K562 (cell line): ENCODE data around the gene PSMC3IP. TPM values are rescaled to one million over a fixed set of nuclear protein-coding genes. Genes with fewer than 3 reads are reported as not detected.

Experiments used
- BCL6 ChIP-seq: fragments of 250-450 bp; sonication (Bioruptor Pico); IDR thresholded peaks from 2 replicates; pipeline ENCODE4 v1.4.0; 2020
- BCOR ChIP-seq: fragments of 450-650 bp; IDR thresholded peaks from 2 replicates; pipeline ENCODE4 v1.6.1; 2016
- E4F1 ChIP-seq: fragments of 250-450 bp; sonication (Bioruptor Pico); IDR thresholded peaks from 2 replicates; pipeline ENCODE4 v1.5.0; 2021; ENCODE audit warnings: mild to moderate bottlenecking, borderline replicate concordance
- FOXK2 ChIP-seq, 2 experiments: fragments of 450-650 bp; IDR thresholded peaks in 1 of 2; conservative IDR thresholded peaks in 1 of 2; 2 replicates each; pipeline ENCODE4 v1.6.1; 2016; ENCODE audit warnings: low read depth in 2 of 2, mild to moderate bottlenecking in 1 of 2
- MYC ChIP-seq, 2 experiments: fragments of 250-450 bp in 1 of 2; sonication (Bioruptor Pico) in 1 of 2; IDR thresholded peaks; 2 replicates each; pipeline versions ENCODE4 v1.5.1 to v1.6.1; 2012 to 2021; ENCODE audit warnings: low read depth in 2 of 2, borderline replicate concordance in 1 of 2, improper control_type of control experiment in 1 of 2, low read length in 1 of 2, mild to moderate bottlenecking in 1 of 2, moderate library complexity in 1 of 2
- NCOA1 ChIP-seq: fragments of 450-650 bp; IDR thresholded peaks from 2 replicates; pipeline ENCODE4 v1.6.1; 2016; ENCODE audit warnings: low read depth
- RCOR1 ChIP-seq, 2 experiments: IDR thresholded peaks; 2 replicates each; pipeline ENCODE4 v1.6.1; 2012; ENCODE audit warnings: low read depth in 2 of 2, low read length in 2 of 2, borderline replicate concordance in 1 of 2, improper control_type of control experiment in 1 of 2
- SAP30 ChIP-seq: fragments of 200-600 bp; sonication (generic); IDR thresholded peaks from 2 replicates; pipeline ENCODE4 v1.6.1; 2012; ENCODE audit warnings: borderline replicate concordance, low read depth, mild to moderate bottlenecking, moderate library complexity, low read length, control low read depth, inconsistent platforms; ENCODE audit not compliant: insufficient read depth, poor library complexity, severe bottlenecking
- SRSF1 ChIP-seq: fragments of 200-400 bp; formaldehyde crosslinking; IDR thresholded peaks from 2 replicates; pipeline ENCODE4 v1.6.1; 2017; ENCODE audit warnings: mild to moderate bottlenecking, low read depth, low read length, moderate library complexity
- TRIM28 ChIP-seq: fragments of 450-650 bp; IDR thresholded peaks from 2 replicates; pipeline ENCODE4 v1.6.1; 2017
- ZBTB26 ChIP-seq: fragments of 450-650 bp; formaldehyde crosslinking; IDR thresholded peaks from 2 replicates; pipeline ENCODE4 v1.4.0; 2022; ENCODE audit warnings: missing genetic modification characterization
- ZNF212 ChIP-seq: fragments of 450-650 bp; formaldehyde crosslinking; IDR thresholded peaks from 2 replicates; pipeline ENCODE4 v1.4.0; 2020; ENCODE audit warnings: mild to moderate bottlenecking
- ZNF41 ChIP-seq: fragments of 250-450 bp; sonication (Bioruptor Pico); conservative IDR thresholded peaks from 2 replicates; pipeline ENCODE4 v1.4.0; 2020; ENCODE audit warnings: mild to moderate bottlenecking
- ZNF436 ChIP-seq: fragments of 250-450, 450-650 bp; sonication (Bioruptor Pico); formaldehyde crosslinking; IDR thresholded peaks from 2 replicates; pipeline ENCODE4 v1.7.0; 2020; ENCODE audit warnings: mild to moderate bottlenecking
- ZNF778 ChIP-seq: fragments of 450-650 bp; formaldehyde crosslinking; IDR thresholded peaks from 2 replicates; pipeline ENCODE4 v1.4.0; 2020; ENCODE audit warnings: mild to moderate bottlenecking, moderate library complexity
- ZNF785 ChIP-seq: fragments of 250-450 bp; sonication (Bioruptor Pico); IDR thresholded peaks from 2 replicates; pipeline ENCODE4 v1.4.0; 2020; ENCODE audit warnings: mild to moderate bottlenecking
- polyA plus RNA-seq, 8 experiments: library from polyadenylated mRNA; depleted of rRNA in 4 of 8; stranded (reverse) in 5 of 8; unstranded in 3 of 8; fragments of >200 nt; fragmentation: Nextera tagmentation in 2 of 8; fragmentation: Illumina TruSeq in 1 of 8; extraction: Ambion mirVana in 2 of 8; extraction: Trizol in 1 of 8; gene quantifications; 2 replicates each; pipeline versions ENCODE4 v1.2.1 to v1.2.3, GENCODE V29; 2011 to 2014; ENCODE audit warnings: inconsistent platforms in 1 of 8, missing spikeins in 1 of 8
- total RNA-seq, 7 experiments: library from RNA; depleted of rRNA in 6 of 7; stranded (reverse); fragments of >200 nt in 6 of 7; fragmentation: Illumina TruSeq in 2 of 7; extraction: Trizol in 2 of 7; gene quantifications; 2 replicates each; pipeline versions ENCODE4 v1.2.1 to v1.2.3, GENCODE V29; 2011 to 2021; ENCODE audit warnings: low replicate concordance in 1 of 7
- TF ChIP-seq, protein P1 (sequence below): fragments of 250-450 bp; sonication (Bioruptor Pico); IDR thresholded peaks from 2 replicates; pipeline ENCODE4 v1.6.1; 2021; ENCODE audit warnings: mild to moderate bottlenecking

The PSMC3IP gene
- total and polyA plus RNA-seq, 9 of the 15 experiments (the other 6 are each of a cell fraction or from before 2014, with no cell fraction given) = 13.8 to 65.6 (median 32.8) TPM

- TF ChIP-seq BCL6 = peak; percentile 83; the same call in 1 of the 2 replicates
- TF ChIP-seq ZNF436 (CRISPR knock-in tag) = no peak
- peak; percentile 89; the same call in 1 of the 2 replicates for TF ChIP-seq ZNF212
- peak; percentile 94 for TF ChIP-seq ZNF41
- no peak for TF ChIP-seq ZNF778 (CRISPR knock-in tag)
- TF ChIP-seq SAP30 = no peak
- TF ChIP-seq ZBTB26 (CRISPR knock-in tag) = no peak; the same call in 1 of the 2 replicates
- TF ChIP-seq, protein P1, sequence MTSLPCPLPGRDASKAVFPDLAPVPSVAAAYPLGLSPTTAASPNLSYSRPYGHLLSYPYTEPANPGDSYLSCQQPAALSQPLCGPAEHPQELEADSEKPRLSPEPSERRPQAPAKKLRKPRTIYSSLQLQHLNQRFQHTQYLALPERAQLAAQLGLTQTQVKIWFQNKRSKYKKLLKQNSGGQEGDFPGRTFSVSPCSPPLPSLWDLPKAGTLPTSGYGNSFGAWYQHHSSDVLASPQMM (CRISPR knock-in tag) = no peak; the same call in 1 of the 2 replicates
- TF ChIP-seq MYC (IDR thresholded peaks at IDR 0.05; ENCODE audit: low read depth, low read length) = no peak
- TF ChIP-seq MYC (CRISPR knock-in tag; IDR thresholded peaks at IDR 0.05; ENCODE audit: borderline replicate concordance, low read depth) = peak; percentile 91; the same call in 1 of the 2 replicates
- TF ChIP-seq E4F1 = peak; percentile 83
- peak; percentile 77; the same call in 1 of the 2 replicates for TF ChIP-seq ZNF785 (CRISPR knock-in tag)
- 0 out of 2 replicates have a peak, but pooled peaks have one; percentile 6 for TF ChIP-seq BCOR
- no peak for TF ChIP-seq SRSF1
- no peak; the same call in 1 of the 2 replicates for TF ChIP-seq NCOA1
- TF ChIP-seq RCOR1 (IDR thresholded peaks at IDR 0.05; ENCODE audit: borderline replicate concordance in 1 of 2, low read depth in 2 of 2, low read length in 2 of 2) = peak in 1 of 2 experiments; percentile 55; a peak in 1 of 4 replicates
- TF ChIP-seq FOXK2 (conservative IDR thresholded peaks at IDR 0.05 in 1 of 2, IDR thresholded peaks at IDR 0.05 in 1 of 2; ENCODE audit: low read depth in 2 of 2) = peak in 1 of 2 experiments; percentile 73; a peak in 2 of 4 replicates
- TF ChIP-seq TRIM28 = no peak
These were observed 42.1 kb downstream of the PSMC3IP start (continued) for GRCh38 chr17:42535155-42536047.
